ENCODE data around the gene SPAG16.

The SPAG16 gene

DNA sequence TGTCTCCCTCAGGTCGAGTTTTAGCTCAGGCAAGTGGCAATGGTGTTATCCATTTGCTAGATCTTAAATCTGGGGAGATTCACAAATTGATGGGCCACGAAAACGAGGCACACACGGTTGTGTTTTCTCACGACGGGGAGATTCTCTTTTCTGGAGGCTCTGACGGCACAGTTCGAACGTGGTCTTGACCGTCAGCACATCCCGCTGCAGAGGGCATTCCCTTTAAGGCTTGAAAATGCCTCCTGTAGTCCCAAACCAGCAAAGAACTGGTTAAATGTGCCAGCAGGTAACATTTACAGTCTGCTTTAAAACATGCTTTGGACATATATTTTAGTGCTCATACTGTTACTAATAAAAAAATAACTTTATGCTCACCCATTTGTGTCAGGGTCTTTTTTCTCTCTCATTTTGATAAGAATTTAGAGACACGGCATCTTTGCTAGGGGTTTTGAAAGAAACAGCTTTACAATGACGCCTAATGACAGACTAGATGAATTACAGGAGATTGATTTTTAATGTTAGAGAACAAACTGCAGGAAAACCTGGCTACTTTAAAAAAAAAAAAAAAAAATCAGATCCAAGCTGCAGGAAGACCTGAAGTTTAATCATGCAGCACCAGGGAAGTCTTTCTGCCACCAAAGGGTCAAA is 1126.0 kb downstream of the SPAG16 start:
- DNase-seq: no peak

DNA sequence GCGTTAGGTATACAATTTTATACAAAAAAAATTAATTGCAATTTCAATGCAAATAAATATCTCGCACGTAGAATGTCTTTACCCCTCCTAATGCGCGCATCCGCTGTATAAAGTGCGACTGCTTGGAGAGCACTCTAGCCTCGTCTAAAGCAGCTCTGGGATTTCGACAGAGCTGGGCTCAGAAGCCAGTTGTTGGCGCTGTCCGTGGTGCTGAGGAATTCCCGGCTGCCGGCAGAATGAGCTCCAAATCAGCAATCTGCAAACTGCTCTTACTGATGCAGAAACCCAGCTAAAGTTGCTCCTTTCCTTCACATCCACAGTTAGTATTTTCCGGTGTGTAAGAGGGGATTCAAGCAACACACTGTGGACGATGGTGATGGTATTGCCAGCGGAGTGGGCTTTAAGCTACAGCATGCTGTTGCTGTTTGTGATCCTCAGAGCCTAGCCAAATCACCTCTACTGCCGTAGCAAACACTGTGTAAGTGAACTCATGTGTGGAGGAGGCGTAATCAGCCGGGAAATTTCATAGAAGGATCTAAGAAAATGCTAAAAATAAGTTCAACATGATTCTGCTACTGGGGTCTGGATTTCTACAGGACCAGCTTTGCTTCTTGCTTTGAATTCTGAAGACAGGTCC is 1126.8 kb downstream of the SPAG16 start, which contains the start of gene VWC2L:
VWC2L (plus strand) TSS at position 137 of the 637 bp plus-strand sequence. CDS start 3,140 bp downstream, outside the sequence.
- DNase-seq: peak; percentile 84

DNA sequence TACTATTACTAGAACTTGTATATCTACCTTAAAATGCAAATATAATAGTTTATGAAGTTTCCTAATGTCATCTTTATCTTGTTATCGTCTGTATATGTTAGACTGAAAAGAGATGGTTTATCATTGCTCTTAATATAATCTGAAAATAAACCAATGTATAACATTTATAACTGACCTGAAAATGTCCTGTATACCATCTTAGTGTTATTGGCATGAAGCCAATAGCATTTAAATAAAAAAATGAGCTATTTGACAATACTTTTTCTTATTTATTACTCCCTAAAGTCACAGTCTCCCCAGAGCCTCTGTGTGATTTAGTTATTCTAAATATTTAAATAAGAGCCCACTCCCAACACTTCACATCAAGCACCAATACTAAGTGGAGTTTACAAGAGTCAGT is 1128.4 kb downstream of the SPAG16 start:
- no peak for DNase-seq

DNA sequence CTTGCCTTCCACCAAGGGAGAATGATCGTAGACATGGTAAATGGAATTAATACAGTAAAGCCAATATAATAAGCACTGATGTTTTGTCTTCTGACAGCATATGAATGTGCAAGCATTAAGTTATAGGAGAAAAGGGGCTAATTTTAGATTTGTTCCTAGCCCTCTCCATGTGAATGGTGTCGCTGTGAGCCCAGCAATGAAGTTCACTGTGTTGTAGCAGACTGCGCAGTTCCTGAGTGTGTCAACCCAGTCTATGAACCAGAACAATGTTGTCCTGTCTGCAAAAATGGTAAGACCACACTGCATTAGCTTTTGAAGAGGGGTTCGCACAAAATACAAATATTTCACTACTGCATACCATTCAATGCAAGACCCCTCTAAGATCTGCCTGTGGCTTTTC is 1152.2 kb downstream of the SPAG16 start:
- no peak for DNase-seq

DNA sequence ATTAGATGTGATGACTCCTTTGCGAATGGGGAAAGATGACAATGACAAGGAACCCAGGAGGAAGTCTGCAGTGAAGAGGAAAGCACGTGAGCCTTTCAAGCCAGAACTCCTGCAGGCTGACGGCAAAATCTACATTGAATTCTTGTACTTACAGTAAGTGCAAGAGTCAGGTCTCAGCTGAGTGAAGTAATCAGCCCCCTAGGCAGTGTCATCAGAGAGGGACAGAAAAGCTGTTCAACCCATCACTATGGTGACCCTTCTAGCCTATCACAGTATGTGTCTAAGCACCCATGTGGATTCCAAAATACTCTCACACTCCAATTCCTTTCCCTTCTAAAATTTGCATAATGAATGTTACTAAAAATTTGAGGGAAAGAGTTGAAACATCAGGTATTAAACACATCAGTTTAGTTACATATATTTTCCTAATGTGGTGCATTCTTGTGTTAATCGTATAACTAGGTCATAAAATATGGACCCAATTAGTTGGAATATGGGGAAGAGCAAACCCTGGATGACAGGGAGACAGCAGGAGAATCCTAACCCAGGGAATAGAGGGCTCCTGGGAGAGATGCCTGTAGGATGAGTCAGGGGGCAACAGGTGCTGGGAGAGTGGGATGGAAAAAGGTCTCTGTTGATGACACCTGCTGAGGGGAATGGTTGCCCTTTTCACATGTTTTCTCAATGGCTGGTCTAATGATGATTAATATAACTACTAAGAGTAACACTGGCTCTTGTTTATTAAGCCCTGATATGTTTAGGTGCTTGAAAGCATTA is 1166.0 kb downstream of the SPAG16 start:
- no peak for DNase-seq

DNA sequence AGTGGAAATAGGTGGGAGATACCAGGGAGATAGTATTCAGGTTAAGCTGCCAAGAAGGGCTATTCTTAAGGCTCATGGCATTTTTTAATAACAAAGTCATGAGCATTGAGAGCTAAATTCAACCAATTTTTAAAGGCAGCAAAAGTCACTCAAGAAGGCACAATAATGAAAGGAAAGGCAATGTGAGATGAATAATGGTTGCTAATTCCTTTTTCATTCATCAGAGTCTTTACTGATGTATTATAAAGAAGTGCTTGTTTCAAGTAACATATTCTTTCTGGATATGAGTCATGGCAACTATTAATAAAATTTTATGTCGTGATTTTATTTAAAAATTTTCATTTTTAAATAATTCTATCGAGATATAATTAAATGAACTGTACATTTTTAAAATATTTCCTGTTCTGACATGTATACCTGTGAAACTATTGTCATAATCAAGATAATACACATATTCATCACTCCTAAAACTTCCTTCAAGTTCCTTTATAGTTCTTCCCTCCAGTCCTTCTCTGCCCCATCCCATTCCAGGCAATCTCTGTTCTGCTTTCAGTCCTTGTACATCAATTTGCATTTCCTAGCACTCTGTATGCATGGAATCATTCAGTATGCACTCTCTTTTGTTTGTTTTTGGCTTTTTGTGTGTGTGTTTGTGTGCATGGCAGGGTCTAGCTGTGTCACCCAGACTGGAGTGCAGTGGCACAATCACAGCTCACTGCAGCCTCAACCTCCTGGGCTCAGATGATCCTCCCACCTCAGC is 1167.4 kb downstream of the SPAG16 start:
- no peak for DNase-seq

Measured in right forelimb (tissue), 1 donor.